Parathyroid adenoma (tissue), 2 donors: ENCODE results near the gene GLRA2.
"Not testable (repeated sequence)": the region's sequence is repeated elsewhere in the genome, so short reads cannot be mapped to it uniquely, and the experiment has no call there.

Experiments used
- H2AFZ ChIP-seq: fragments of 300-600 bp; sonication (generic); one replicate; pipeline ENCODE4 v1.7.0; 2017; ENCODE audit warnings: antibody characterized with exemption, mild to moderate bottlenecking
- H3K27ac ChIP-seq: fragments of 300-600 bp; sonication (generic); one replicate; pipeline ENCODE4 v1.7.0; 2017
- H3K27me3 ChIP-seq: fragments of 300-600 bp; sonication (generic); one replicate; pipeline ENCODE4 v1.7.0; 2017; ENCODE audit warnings: low read length; ENCODE audit not compliant: control insufficient read depth, insufficient read depth
- H3K36me3 ChIP-seq: fragments of 300-600 bp; sonication (generic); one replicate; pipeline ENCODE4 v1.7.0; 2017; ENCODE audit warnings: low read length; ENCODE audit not compliant: control insufficient read depth, insufficient read depth
- H3K4me1 ChIP-seq: fragments of 300-600 bp; sonication (generic); one replicate; pipeline ENCODE4 v1.7.0; 2017; ENCODE audit warnings: control low read depth
- H3K4me2 ChIP-seq: fragments of 300-600 bp; sonication (generic); one replicate; pipeline ENCODE4 v1.7.0; 2017; ENCODE audit warnings: low read length
- H3K4me3 ChIP-seq: fragments of 300-600 bp; sonication (generic); one replicate; pipeline ENCODE4 v1.7.0; 2017; ENCODE audit warnings: low read depth, low read length
- H3K79me2 ChIP-seq: fragments of 300-600 bp; sonication (generic); one replicate; pipeline ENCODE4 v1.7.0; 2017; ENCODE audit warnings: control low read depth
- H3K9ac ChIP-seq: fragments of 300-600 bp; sonication (generic); one replicate; pipeline ENCODE4 v1.7.0; 2017; ENCODE audit warnings: mild to moderate bottlenecking
- H3K9me3 ChIP-seq: fragments of 300-600 bp; sonication (generic); one replicate; pipeline ENCODE4 v1.7.0; 2017; ENCODE audit warnings: low read length; ENCODE audit not compliant: control insufficient read depth
- CTCF ChIP-seq: fragments of 300-600 bp; sonication (generic); IDR thresholded peaks from one replicate; pipeline ENCODE4 v1.7.0; 2017; ENCODE audit warnings: antibody characterized with exemption, mild to moderate bottlenecking
- donor health status: primary hyperparathyroidism.

GLRA2 gene

GRCh38 chrX:14676431-14676830 is 147.1 kb downstream of the GLRA2 start:
- Histone ChIP-seq H3K27ac (no peak overlapping the region), H3K9ac (no peak overlapping the region), H3K4me1 (no peaks in the 10 kb centered on the region), H3K79me2 (no peaks in the 10 kb centered on the region), H3K36me3 (no peaks in the 10 kb centered on the region), H3K9me3 (no peaks in the 10 kb centered on the region), H3K4me3 (no peak overlapping the region), H3K27me3 (no peaks in the 10 kb centered on the region), H2AFZ (no peak overlapping the region), H3K4me2 (no peak overlapping the region)
- TF ChIP-seq CTCF, result no peak

- not testable (repeated sequence) for H3K27ac ChIP-seq, H3K4me3 ChIP-seq, H3K9me3 ChIP-seq, H2AFZ ChIP-seq, H3K79me2 ChIP-seq, H3K36me3 ChIP-seq, H3K4me1 ChIP-seq, H3K27me3 ChIP-seq, H3K9ac ChIP-seq, H3K4me2 ChIP-seq
Measured at GRCh38 chrX:14688331-14688730, 159.0 kb downstream of the GLRA2 start.

GRCh38 chrX:14690553-14690952 is 161.2 kb downstream of the GLRA2 start:
- no peak for TF ChIP-seq CTCF
- Histone ChIP-seq H3K79me2 (no peaks in the 10 kb centered on the region), H3K27me3 (no peaks in the 10 kb centered on the region), H2AFZ (no peak overlapping the region), H3K9me3 (no peaks in the 10 kb centered on the region), H3K4me1 (no peaks in the 10 kb centered on the region), H3K4me3 (no peak overlapping the region), H3K4me2 (no peak overlapping the region), H3K27ac (no peak overlapping the region), H3K36me3 (no peaks in the 10 kb centered on the region), H3K9ac (no peak overlapping the region)

- H3K9me3 ChIP-seq, result no peaks in the 10 kb centered on the region
- H3K4me3 ChIP-seq, result no peak overlapping the region
- no peaks in the 10 kb centered on the region for H3K27me3 ChIP-seq
- H3K79me2 ChIP-seq, result no peaks in the 10 kb centered on the region
- H3K9ac ChIP-seq, result no peak overlapping the region
- H3K27ac ChIP-seq, result no peak overlapping the region
- H3K4me1 ChIP-seq, result no peaks in the 10 kb centered on the region
- no peaks in the 10 kb centered on the region for H3K36me3 ChIP-seq
- no peak overlapping the region for H2AFZ ChIP-seq
- TF ChIP-seq CTCF, result no peak
- H3K4me2 ChIP-seq, result no peak overlapping the region
Measured at GRCh38 chrX:14694611-14695010, 165.3 kb downstream of the GLRA2 start.

GRCh38 chrX:14697451-14697850 is 168.1 kb downstream of the GLRA2 start:
- H3K4me1 ChIP-seq, result no peaks in the 10 kb centered on the region
- H3K79me2 ChIP-seq, result no peaks in the 10 kb centered on the region
- H3K9ac ChIP-seq, result no peak overlapping the region
- no peaks in the 10 kb centered on the region for H3K36me3 ChIP-seq
- no peak for TF ChIP-seq CTCF
- no peaks in the 10 kb centered on the region for H3K27me3 ChIP-seq
- no peak overlapping the region for H3K4me3 ChIP-seq
- no peak overlapping the region for H2AFZ ChIP-seq
- H3K9me3 ChIP-seq, result no peaks in the 10 kb centered on the region
- H3K27ac ChIP-seq, result no peak overlapping the region
- no peak overlapping the region for H3K4me2 ChIP-seq
